HG03378 (cell line): ENCODE results near the gene ZNF227.
"Not testable (repeated sequence)": the region's sequence is repeated elsewhere in the genome, so short reads cannot be mapped to it uniquely, and the experiment has no call there.

Source experiments
- ATAC-seq: cut with Tn5 transposase; IDR thresholded peaks from one replicate; pipeline ENCODE4 v1.9.1; 2021; ENCODE audit warnings: mild to moderate bottlenecking, moderate library complexity; ENCODE audit not compliant: unreplicated experiment

Gene ZNF227

DNA sequence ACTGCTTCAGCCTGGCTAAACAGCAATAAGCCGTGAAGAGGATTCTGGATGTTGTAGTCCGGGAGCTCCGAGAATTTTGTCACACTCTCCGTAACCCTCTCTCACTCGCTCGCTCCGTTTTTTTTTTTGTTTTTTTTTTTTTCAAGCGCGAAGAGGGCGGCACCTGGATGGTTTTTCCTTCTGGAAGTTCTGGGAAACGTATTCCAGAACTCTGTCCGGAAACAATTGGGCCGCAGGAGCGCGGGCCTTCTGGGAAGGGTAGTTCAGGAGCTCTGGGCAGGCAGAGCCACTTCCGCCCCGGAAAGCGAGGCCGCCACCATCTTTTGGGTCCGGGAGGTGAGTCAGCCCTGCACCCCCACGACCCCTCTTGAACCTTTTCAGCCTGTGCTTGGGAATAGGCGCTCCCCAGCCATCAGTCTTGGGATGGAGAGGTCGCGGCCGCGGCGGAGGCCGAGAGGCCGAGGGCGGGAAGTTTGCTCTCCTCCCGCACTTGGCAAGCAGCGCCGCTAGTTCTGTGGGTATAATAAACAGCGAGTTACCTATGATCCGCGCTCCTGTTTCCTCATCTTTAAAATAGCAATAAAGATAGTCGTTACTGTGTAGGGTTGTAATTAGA lies at the start of gene ZNF227:
TSS of gene ZNF227 (plus strand) at position 283 of the 616 bp plus-strand sequence. CDS start 5,261 bp downstream, outside the sequence.
- ATAC-seq: no peak

DNA sequence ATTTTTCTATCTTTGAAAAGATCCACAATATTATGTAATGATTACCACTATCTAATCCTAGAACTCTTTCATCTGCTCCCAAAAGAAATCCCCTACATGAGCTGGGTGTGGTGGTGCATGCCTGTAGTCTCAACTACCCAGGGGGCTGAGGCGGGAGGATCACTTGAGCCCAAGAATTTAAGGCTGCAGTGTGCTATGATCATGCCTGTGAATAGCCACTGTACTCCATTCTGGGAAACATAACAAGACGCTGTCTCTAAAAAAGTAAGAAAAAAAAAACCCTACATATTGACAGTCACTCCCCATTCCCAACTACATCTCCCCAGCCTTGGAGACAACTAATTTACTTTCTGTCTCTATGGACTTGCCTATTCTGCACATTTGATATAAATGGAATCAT lies 48.5 kb upstream of the ZNF227 start:
- no peak for ATAC-seq

DNA sequence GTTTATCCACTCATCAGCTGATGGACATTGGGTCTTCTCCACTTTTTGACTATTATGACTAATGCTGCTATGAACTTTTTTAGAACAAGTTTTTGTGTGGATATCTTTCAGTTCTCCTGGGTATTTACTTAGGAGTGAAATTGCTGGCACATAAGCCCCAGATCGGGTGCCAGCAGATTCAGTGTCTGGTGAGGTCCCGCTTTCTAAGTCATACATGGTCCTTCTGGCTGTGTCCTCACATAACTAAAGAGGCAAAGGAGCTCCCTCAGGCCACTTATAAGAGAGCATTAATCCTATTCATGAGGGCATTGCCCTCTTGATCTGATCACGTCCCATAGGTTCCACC lies 48.0 kb upstream of the ZNF227 start:
- ATAC-seq: no peak

DNA sequence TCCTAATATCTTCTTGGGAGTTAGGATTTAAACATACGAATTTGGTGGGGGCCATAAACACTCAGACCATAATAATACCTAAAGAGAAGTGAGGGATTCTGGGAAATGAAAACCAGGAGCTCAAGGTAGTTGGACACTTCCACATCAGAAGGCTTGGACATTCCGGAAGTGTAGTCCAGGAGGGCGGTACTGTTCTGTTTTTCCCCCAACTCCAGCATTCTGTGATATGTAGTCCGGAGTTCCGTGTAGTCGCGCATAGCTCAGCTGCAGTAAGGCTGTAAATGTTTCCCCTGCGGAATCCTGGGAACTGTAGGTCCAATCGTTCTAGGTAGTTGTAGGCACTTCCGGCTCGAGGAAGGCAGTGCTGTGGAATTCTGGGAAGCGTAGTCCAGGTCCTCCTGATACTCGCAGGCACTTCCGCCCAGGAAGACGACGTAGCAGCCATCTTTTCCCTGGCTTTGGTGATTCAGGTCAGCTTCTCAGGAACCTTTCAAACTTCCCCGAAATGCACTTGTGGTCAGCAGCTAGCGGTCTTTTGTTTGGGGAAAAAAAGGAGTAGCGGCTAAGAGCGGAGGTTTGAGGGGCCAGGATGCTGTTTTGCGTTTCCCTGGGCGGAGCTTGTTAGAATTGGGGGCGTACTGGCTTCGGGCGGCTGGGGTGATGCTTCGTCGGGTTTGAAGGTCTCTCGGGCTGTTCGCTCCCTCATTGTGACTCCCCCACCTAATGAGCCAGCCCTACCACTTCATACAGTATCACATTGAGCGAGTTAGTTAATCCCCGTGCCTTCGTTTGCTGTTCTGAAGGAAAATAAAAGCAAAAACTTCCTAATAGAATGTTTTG lies 47.4 kb upstream of the ZNF227 start, which contains the start of gene ZNF226:
TSS of gene ZNF226 (plus strand) at position 428 of the 840 bp plus-strand sequence. CDS start 4,981 bp downstream, outside the sequence.
- ATAC-seq: peak; percentile 82

DNA sequence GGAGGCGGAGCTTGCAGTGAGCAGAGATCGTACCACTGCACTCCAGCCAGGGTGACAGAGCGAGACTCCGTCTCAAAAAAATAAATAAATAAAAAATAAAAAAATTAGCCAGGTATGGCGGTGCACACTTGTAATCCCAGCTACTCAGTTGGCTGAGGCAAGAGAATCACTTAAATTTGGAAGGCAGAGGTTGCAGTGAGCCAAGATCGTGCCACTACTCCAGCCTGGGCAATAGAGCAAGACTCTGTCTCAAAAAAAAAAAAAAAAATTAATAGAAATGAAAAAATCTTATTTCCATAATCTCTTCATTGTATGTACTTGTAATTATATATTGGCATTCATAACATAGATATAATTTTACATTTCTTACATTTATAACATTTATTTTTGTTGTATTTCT lies 41.7 kb upstream of the ZNF227 start:
- not testable (repeated sequence) for ATAC-seq

DNA sequence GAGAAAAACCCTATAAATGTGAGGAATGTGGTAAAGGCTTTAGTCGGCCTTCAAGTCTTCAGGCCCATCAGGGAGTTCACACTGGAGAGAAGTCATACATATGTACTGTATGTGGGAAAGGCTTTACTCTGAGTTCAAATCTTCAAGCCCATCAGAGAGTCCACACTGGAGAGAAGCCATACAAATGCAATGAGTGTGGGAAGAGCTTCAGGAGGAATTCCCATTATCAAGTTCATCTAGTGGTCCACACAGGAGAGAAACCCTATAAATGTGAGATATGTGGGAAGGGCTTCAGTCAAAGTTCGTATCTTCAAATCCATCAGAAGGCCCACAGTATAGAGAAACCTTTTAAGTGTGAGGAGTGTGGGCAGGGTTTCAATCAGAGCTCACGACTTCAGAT lies 35.7 kb upstream of the ZNF227 start:
- no peak for ATAC-seq

DNA sequence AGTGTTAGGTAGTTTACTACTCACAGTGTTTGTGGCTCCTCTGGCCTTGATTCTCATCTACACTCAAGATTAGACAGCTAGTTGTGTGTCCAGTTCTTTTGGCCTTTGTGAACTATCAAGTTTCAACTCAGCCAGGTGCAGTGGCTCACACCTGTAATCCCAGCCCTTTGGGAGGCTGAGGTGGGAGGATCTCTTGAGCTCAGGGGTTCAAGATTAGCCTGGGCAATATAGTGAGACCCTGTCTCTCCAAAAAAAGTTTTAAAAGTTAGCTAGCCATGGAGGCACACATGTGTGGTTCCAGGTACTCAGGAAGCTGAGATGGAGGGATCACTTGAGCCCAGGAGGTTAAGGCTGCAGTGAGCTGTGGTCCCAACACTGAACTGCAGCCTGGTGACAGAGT lies 31.4 kb upstream of the ZNF227 start:
- no peak for ATAC-seq

DNA sequence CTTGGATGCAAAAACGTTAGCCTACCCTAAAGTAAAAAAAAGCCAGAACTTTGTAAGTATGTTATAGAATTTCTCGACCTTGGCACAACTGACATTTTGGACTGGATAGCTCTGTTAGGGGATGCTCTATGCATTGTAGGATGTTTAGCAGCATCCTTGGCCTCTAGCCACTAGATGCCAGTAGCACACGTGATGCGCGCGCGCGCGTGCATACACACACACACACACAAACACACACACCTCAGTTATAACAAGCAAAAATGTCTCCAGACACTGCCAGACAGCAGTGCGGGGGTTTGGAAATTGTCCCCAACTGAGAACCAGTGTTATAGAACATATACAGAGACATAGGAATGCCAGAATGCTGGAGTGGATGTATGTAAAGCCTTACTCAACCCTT lies 30.2 kb upstream of the ZNF227 start:
- no peak for ATAC-seq

DNA sequence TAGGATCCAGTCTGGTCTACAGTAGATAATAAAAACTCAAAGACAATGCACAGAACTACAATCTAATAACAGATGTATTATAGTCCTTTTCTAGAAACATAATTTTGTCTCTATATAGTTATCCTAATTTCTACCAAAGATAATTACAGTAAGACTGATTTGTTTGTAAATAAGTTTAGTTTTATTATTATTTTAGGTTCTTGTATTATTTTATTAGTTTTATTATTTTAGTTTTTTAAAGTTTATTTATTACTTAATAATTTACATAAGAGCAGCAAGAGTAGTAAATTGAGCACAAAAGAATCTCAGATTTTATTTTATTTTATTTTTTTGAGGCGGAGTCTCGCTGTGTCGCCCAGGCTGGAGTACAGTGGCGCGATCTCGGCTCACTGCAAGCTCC lies 22.3 kb upstream of the ZNF227 start:
- ATAC-seq: no peak

DNA sequence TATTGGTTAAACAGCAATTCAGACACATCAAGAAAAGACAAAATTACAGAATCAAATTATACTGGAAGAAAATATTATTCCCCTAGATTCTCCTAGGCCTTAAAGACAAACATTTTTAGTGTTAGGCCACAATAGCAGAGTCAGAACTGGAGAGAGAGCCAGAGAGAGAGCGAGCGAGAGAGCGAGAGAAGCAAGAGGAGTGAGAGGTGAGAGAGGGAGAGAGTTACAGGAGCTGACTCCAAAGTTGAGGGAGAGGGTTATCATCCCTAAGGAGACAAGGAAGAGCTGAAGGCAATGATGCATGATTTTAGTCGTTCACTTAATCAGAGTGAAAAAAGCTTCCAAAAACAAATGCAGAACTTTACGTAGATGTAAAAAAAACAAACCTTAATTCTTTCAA lies 20.2 kb upstream of the ZNF227 start:
- ATAC-seq: no peak

DNA sequence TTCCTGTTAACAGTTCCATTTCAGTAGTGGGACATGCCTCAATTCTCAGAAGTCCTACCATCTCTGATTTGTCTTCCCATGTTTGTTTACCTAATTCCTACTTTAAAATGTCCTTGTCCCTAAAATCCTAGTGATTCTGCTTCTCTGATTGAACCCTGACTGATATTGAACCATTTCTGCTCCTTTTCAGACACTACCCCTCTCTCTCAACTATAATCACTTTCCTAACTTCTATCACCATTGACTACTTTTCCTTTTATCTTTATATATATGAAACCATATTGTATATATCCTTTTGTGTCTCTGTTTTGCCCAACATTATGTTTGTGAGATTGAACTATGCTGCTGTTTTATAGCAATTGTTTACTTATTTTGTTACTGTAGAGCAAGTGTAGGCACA lies 15.6 kb upstream of the ZNF227 start:
- ATAC-seq: no peak

DNA sequence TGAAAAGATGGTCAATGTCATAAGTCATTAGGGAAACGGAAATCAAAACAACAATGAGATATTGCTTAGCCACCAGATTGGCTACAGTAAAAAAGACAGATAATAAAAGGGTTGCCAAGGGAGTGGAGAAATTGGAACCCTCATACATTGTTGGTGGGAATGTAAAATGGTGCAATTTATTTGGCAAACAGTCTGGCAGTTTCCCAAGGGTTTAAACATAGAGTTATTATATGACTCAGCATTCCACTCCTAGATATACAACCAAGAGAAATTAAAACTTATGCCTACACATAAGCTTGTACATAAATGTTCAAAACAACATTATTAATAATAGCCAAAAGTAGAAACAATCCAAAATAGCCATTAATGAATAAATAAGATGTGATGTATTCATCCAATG lies 9.9 kb upstream of the ZNF227 start:
- no peak for ATAC-seq

DNA sequence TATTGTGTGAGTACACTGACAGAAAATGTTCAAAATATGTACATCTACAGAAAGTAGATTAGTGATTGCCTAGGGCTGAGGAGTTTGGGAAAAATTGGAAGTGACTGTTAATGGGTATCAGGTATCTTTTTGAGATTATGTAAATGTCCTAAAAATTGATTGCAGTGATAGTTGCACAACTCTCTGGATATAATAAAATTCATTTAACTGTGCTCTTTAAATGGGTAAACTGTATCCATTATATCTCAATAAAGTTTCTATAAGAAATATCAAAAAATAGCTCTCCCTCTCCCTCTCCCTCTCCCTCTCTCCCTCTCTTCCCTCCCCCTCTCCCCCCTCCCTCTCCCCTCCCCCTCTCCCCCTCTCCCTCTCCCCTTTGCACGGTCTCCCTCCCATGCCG lies 9.4 kb upstream of the ZNF227 start:
- ATAC-seq: no peak

DNA sequence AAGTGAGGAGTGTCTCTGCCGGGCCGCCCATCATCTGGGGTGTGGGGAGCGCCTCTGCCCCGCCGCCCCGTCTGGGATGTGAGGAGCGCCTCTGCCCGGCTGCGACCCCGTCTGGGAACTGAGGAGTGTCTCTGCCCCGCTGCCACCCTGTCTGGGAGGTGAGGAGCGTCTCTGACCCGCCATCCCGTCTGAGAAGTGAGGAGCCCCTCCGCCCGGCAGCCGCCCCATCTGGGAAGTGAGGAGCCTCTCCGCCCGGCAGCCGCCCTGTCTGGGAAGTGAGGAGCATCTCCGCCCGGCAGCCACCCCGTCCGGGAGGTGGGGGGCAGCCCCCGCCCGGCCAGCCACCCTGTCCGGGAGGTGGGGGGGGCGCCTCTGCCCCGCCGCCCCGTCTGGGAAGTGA lies 8.5 kb upstream of the ZNF227 start:
- not testable (repeated sequence) for ATAC-seq

DNA sequence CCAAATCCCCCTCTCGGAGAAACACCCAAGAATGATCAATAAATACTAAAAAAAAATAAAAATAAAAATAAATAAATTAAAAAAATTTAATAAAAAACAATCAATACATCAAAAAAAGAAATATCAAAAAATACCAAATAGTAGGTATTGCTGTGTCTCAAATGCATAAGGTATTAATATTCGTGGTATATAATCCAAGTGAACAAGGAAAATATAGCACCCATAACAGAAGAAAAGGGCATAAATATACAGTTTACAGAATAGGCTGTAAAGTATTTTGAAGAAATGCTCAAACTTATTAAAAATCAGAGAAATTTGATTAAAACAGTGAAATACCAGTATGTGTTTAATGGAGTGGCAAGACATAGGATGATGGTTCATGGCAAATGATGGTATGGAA lies 7.6 kb upstream of the ZNF227 start:
- ATAC-seq: no peak

DNA sequence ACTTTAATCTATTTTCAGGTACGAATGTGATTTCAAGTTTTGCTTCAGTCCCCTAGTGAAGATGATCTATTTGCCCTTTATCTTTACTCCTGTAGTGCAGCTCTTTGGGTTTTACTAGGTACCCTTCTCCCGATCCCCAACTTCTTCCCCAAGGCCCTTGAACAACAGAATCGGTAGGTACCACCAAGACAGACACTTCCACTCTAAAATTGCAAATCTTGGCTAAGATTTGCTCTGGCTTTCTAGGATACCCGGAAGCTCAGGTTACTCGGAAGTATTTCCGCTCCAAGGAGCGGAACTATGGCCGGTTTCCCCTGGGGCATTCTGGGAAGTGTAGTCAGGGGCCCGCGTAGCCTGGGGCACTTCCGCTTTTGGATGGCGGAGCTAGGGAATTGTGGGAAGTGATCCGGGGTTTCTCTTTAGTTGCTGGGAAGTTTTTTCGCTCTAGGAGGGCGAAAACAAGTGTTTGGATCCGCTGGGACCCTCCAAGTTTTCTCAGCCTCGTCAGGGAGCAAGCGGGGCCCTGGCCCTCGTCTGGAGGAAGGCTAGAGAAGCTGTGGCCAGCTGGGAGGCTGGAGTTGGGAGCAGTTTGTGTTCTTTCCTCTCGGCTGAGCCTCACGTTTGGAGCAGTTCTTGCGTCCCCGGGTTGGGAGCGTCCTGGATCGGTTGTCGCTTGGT lies 5.1 kb upstream of the ZNF227 start:
- peak; percentile 67 for ATAC-seq

DNA sequence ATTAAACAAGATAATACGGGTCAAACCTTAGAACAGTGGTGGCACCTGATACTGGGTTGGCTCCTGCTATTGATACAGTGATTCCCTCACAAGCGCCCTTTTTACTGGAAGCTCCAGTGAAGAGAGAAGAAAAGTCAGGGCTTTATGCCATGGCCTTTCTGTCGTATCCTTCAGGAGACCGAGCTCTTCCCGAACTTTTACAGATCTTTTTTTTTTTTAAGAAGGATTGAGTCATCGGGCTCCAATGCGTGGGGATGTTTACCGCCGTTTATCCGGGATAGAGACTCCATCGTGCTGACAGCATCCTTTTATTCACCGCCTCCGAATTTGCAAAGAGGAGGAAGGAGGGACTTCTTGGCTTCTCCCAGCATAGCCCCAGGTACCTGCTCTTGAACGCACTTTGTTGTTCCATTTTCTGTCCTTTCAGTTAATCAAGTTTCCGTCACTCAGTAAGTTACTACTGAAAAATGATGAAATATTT lies 574 bp downstream of the ZNF227 start:
- no peak for ATAC-seq

DNA sequence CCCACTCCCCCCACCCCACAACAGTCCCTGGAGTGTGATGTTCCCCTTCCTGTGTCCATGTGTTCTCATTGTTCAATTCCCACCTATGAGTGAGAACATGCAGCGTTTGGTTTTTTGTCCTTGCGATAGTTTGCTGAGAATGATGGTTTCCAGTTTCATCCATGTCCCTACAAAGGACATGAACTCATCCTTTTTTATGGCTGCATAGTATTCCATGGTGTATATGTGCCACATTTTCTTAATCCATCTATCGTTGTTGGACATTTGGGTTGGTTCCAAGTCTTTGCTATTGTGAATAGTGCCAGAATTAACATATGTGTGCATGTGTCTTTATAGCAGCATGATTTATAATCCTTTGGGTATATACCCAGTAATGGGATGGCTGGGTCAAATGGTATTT lies 7.6 kb downstream of the ZNF227 start:
- ATAC-seq: not testable (repeated sequence)

DNA sequence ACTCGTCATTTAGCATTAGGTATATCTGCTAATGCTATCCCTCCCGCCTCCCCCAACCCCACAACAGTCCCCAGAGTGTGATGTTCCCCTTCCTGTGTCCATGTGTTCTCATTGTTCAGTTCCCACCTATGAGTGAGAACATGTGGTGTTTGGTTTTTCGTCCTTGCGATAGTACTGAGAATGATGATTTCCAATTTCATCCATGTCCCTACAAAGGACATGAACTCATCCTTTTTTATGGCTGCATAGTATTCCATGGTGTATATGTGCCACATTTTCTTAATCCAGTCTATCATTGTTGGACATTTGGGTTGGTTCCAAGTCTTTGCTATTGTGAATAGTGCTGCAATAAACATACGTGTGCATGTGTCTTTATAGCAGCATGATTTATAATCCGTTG lies 8.4 kb downstream of the ZNF227 start:
- ATAC-seq: not testable (repeated sequence)

DNA sequence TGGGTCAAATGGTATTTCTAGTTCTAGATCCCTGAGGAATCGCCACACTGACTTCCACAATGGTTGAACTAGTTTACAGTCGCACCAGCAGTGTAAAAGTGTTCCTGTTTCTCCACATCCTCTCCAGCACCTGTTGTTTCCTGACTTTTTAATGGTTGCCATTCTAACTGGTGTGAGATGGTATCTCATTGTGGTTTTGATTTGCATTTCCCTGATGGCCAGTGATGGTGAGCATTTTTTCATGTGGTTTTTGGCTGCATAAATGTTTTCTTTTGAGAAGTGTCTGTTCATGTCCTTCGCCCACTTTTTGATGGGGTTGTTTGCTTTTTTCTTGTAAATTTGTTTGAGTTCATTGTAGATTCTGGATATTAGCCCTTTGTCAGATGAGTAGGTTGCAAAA lies 9.0 kb downstream of the ZNF227 start:
- not testable (repeated sequence) for ATAC-seq

DNA sequence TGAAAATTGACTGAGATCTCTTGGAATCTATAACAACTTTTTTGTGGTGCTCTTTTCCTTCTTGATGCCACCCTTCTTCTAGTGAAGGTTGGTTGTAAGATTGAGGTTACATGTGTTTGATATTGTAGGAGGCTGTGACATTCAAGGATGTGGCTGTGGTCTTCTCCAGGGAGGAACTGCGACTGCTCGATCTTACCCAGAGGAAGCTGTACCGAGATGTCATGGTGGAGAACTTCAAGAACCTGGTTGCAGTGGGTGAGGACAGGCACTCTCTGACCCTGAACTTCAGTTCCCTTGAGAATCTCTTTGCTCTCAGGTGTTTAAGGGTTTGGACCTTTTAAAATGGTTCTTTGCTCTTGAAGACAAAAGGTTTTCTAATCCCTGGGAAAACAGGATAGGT lies 16.0 kb downstream of the ZNF227 start:
- ATAC-seq: no peak

DNA sequence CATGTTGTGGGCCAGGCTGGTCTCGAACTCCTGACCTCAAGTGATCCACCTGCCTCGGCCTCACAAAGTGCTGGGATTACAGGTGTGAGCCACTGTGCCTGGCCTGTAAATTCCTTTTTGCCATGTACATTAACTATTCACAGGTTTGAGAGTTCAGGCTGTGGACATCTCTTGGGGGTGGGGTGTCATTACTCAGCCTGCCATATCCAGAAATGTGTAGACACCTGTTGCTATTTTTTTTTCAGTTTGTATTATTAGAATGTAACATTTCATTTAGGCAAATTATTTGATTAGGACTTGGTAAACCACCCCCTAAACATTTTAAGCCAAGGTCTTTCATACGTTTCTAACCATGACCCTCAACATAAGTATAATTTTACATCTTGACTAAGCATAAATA lies 20.5 kb downstream of the ZNF227 start:
- ATAC-seq: no peak
